ENCODE measurements around the gene EMC9. TPM values are rescaled to one million over a fixed set of nuclear protein-coding genes. Genes with fewer than 3 reads are reported as not detected.

EMC9 gene
- polyA plus RNA-seq, 1 of the 3 experiments (the other 2 are of a cell fraction) = 19.3 TPM

DNA sequence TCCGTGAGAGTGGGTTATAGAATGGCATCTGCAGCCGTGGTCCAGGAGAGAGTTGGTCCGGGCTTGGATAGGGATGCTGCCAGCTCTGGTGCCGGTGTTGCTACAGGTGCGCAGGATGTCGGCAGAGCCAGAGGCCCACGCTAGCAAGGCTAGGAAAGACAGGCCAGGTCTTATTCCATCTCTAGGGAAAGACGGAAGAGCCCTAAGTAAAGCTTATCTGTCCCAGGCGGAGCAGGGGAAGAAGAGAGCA lies 5.9 kb downstream of the EMC9 start:
- peaks cover 27% of the 10 kb centered on the region for H3K79me2 ChIP-seq (ENCODE audit: insufficient read depth)
- ChIA-PET POLR2A (interaction anchor here (0.6 to 3.0 kb wide), 11 partner anchors 9 to 609 kb away, joined by 3 to 21 read pairs (median 5); partner anchors contain the start of genes CARMIL3, DCAF11, IRF9 and NRL), CTCF (interaction anchor here (0.6 to 4.7 kb wide), 8 partner anchors 9 to 557 kb away, joined by 3 to 22 read pairs (median 3); partner anchors contain the start of genes IRF9, JPH4 and PSME2)
- TF ChIP-seq NRF1 (IDR thresholded peaks at IDR 0.05; ENCODE audit: low read depth, low read length) (no peak), FOSL2 (IDR thresholded peaks at IDR 0.05; ENCODE audit: borderline replicate concordance, low read depth) (no peak), NFIC (IDR thresholded peaks at IDR 0.05; ENCODE audit: borderline replicate concordance) (no peak), JUND (IDR thresholded peaks at IDR 0.05) (no peak), RCOR1 (IDR thresholded peaks at IDR 0.05; ENCODE audit: low read length) (no peak), TAF1 (IDR thresholded peaks at IDR 0.05; ENCODE audit: borderline replicate concordance, low read depth, low read length) (no peak), RXRA (IDR thresholded peaks at IDR 0.05; ENCODE audit: borderline replicate concordance, low read depth) (no peak), SMC3 (IDR thresholded peaks at IDR 0.05; ENCODE audit: low read depth, low read length) (no peak), ELF1 (IDR thresholded peaks at IDR 0.05) (no peak), GABPA (IDR thresholded peaks at IDR 0.05; ENCODE audit: low read depth) (no peak), RAD21 (IDR thresholded peaks at IDR 0.05; ENCODE audit: low read length) (no peak), EP300 (IDR thresholded peaks at IDR 0.05; ENCODE audit: borderline replicate concordance in 1 of 2, low read depth in 1 of 2, low read length in 1 of 2) (no peak)
- TF ChIP-seq, protein P1, sequence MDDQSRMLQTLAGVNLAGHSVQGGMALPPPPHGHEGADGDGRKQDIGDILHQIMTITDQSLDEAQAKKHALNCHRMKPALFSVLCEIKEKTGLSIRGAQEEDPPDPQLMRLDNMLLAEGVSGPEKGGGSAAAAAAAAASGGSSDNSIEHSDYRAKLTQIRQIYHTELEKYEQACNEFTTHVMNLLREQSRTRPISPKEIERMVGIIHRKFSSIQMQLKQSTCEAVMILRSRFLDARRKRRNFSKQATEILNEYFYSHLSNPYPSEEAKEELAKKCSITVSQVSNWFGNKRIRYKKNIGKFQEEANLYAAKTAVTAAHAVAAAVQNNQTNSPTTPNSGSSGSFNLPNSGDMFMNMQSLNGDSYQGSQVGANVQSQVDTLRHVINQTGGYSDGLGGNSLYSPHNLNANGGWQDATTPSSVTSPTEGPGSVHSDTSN (IDR thresholded peaks at IDR 0.05) = no peak
- TF ChIP-seq, protein P2, sequence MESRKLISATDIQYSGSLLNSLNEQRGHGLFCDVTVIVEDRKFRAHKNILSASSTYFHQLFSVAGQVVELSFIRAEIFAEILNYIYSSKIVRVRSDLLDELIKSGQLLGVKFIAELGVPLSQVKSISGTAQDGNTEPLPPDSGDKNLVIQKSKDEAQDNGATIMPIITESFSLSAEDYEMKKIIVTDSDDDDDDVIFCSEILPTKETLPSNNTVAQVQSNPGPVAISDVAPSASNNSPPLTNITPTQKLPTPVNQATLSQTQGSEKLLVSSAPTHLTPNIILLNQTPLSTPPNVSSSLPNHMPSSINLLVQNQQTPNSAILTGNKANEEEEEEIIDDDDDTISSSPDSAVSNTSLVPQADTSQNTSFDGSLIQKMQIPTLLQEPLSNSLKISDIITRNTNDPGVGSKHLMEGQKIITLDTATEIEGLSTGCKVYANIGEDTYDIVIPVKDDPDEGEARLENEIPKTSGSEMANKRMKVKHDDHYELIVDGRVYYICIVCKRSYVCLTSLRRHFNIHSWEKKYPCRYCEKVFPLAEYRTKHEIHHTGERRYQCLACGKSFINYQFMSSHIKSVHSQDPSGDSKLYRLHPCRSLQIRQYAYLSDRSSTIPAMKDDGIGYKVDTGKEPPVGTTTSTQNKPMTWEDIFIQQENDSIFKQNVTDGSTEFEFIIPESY (IDR thresholded peaks at IDR 0.05; ENCODE audit: borderline replicate concordance, low read depth) = no peak
- peaks cover 3% of the 10 kb centered on the region for H3F3A ChIP-seq (replicated peaks; ENCODE audit: insufficient read depth)
- H3K9me3 ChIP-seq = no peaks in the 10 kb centered on the region
- H3K4me2 ChIP-seq = peak overlapping the region; percentile 82
- 23% methylated on average over 8 of the region's 9 CpGs for WGBS (ENCODE audit: low lambda C conversion rate)
- H4K20me1 ChIP-seq (ENCODE audit: insufficient read depth) = no peaks in the 10 kb centered on the region
- H3K27me3 ChIP-seq (ENCODE audit: insufficient read depth) = no peaks in the 10 kb centered on the region
- peak overlapping the region; percentile 82 to 91 for H3K4me3 ChIP-seq (ENCODE audit: low read depth in 2 of 2, low read length in 1 of 2)
- H2AFZ ChIP-seq (ENCODE audit: low read depth) = peak overlapping the region; percentile 98
- H3K9ac ChIP-seq = peak overlapping the region; percentile 54
- no peaks in the 10 kb centered on the region for H3K9me2 ChIP-seq
- peaks cover 6 to 39% of the 10 kb centered on the region in 2 experiments; a peak in 2 of 4 replicates for H3K4me1 ChIP-seq (ENCODE audit: control insufficient read depth in 1 of 2, insufficient read depth in 2 of 2, low read depth in 1 of 2, low read length in 1 of 2)
- peaks cover 21 to 24% of the 10 kb centered on the region in 2 experiments for H3K36me3 ChIP-seq (replicated peaks in 1 of 2; ENCODE audit: control insufficient read depth in 1 of 2, insufficient read depth in 2 of 2, low read length in 1 of 2)
- H3K27ac ChIP-seq (ENCODE audit: low read depth in 2 of 2, low read length in 1 of 2) = peak overlapping the region; percentile 15 to 83; a peak in 3 of 4 replicates
- DNase-seq = no peak

DNA sequence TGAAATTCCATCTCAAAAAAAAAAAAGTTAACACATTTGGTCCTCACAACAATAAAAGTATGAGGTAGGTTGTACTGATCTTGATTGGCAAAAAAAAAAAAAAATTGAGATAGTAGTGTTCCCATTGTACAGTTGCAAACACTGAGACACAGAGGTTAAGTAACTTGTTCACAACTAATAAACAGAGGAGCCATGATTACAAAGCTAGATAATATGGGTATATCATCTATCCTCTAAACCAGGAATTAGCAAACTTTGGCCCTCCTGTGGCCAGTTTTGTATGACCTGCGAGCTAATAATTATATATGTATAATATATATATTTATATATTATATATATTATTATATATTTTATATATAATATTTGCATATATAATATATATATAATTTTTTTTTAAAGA lies 7.7 kb downstream of the EMC9 start:
- no peak for DNase-seq
- Histone ChIP-seq H3K27me3 (ENCODE audit: insufficient read depth) (no peaks in the 10 kb centered on the region), H3K27ac (ENCODE audit: low read depth in 2 of 2, low read length in 1 of 2) (no peak overlapping the region), H3F3A (replicated peaks; ENCODE audit: insufficient read depth) (peaks cover 7% of the 10 kb centered on the region), H3K9me3 (no peaks in the 10 kb centered on the region), H3K9ac (no peak overlapping the region), H3K9me2 (no peaks in the 10 kb centered on the region), H3K79me2 (ENCODE audit: insufficient read depth) (peaks cover 9% of the 10 kb centered on the region), H3K4me1 (ENCODE audit: control insufficient read depth in 1 of 2, insufficient read depth in 2 of 2, low read depth in 1 of 2, low read length in 1 of 2) (peaks cover 0 to 30% of the 10 kb centered on the region in 2 experiments; a peak in 1 of 4 replicates), H2AFZ (ENCODE audit: low read depth) (no peak overlapping the region), H3K4me2 (no peak overlapping the region), H3K36me3 (replicated peaks in 1 of 2; ENCODE audit: control insufficient read depth in 1 of 2, insufficient read depth in 2 of 2, low read length in 1 of 2) (peaks cover 10 to 15% of the 10 kb centered on the region in 2 experiments), H3K4me3 (ENCODE audit: low read depth in 2 of 2, low read length in 1 of 2) (no peak overlapping the region), H4K20me1 (ENCODE audit: insufficient read depth) (no peaks in the 10 kb centered on the region)
- no peak for TF ChIP-seq TEAD4 (IDR thresholded peaks at IDR 0.05; ENCODE audit: borderline replicate concordance, insufficient read depth)
- 98% methylated on average over 1 of the region's 1 CpG for WGBS (ENCODE audit: low lambda C conversion rate)
- ChIA-PET POLR2A (no interaction called here), CTCF (interaction anchor here (0.7 to 2.6 kb wide), 4 partner anchors 9 to 791 kb away, joined by 3 to 13 read pairs (median 3); partner anchors contain the start of gene IRF9)
